ENCODE data around the gene ALS2CL. TPM values are rescaled to one million over a fixed set of nuclear protein-coding genes. Genes with fewer than 3 reads are reported as not detected.

ALS2CL gene
- total and polyA plus RNA-seq, 2 donors (not counting 3 experiments of a cell fraction or from before 2014, with no cell fraction given), result 7.8 to 10.1 TPM

DNA sequence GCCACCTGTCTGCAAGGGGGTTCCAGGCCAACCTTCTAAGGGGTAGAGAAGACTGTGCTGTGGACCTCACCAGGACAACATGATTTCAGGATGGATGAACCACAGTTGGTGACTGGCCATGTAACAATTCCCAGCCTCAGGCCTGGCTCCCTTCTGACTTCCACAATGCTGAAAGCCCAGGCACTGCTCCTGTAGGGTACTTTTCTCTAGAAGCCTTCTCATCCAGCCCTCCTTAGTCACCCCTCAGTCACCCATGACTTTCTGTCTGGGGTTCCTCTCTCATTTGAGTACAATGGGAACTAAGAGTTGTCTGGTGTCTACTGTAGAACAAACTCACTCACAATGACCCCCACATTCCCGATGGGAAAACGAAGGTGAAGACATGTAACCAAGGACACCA is 8.6 kb downstream of the ALS2CL start:
- TF ChIP-seq JUN (IDR thresholded peaks at IDR 0.05; ENCODE audit: borderline replicate concordance, insufficient read depth, insufficient read length, low read depth), result no peak
- TF ChIP-seq POLR2A (IDR thresholded peaks at IDR 0.05; ENCODE audit: low read depth, low read length), result no peak
- no peak for TF ChIP-seq MYC (IDR thresholded peaks at IDR 0.05; ENCODE audit: low read depth, low read length)
- no peak for TF ChIP-seq POLR2AphosphoS5 (IDR thresholded peaks at IDR 0.05; ENCODE audit: insufficient read depth, low read depth, low read length)
- TF ChIP-seq, protein P1, sequence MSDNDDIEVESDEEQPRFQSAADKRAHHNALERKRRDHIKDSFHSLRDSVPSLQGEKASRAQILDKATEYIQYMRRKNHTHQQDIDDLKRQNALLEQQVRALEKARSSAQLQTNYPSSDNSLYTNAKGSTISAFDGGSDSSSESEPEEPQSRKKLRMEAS (IDR thresholded peaks at IDR 0.05; ENCODE audit: insufficient read depth, insufficient read length), result no peak
- TF ChIP-seq, protein P2, sequence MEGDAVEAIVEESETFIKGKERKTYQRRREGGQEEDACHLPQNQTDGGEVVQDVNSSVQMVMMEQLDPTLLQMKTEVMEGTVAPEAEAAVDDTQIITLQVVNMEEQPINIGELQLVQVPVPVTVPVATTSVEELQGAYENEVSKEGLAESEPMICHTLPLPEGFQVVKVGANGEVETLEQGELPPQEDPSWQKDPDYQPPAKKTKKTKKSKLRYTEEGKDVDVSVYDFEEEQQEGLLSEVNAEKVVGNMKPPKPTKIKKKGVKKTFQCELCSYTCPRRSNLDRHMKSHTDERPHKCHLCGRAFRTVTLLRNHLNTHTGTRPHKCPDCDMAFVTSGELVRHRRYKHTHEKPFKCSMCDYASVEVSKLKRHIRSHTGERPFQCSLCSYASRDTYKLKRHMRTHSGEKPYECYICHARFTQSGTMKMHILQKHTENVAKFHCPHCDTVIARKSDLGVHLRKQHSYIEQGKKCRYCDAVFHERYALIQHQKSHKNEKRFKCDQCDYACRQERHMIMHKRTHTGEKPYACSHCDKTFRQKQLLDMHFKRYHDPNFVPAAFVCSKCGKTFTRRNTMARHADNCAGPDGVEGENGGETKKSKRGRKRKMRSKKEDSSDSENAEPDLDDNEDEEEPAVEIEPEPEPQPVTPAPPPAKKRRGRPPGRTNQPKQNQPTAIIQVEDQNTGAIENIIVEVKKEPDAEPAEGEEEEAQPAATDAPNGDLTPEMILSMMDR (IDR thresholded peaks at IDR 0.05; ENCODE audit: extremely low read depth in 1 of 2, insufficient read depth in 1 of 2, low read depth in 1 of 2, low read length in 2 of 2), result no peak
- no peak for TF ChIP-seq EZH2 (IDR thresholded peaks at IDR 0.05; ENCODE audit: borderline replicate concordance, low read depth, low read length, severe bottlenecking)
- no peak for TF ChIP-seq GATA2 (IDR thresholded peaks at IDR 0.05; ENCODE audit: insufficient read depth, insufficient read length, low read depth, low read length)
- TF ChIP-seq FOS (IDR thresholded peaks at IDR 0.05; ENCODE audit: borderline replicate concordance, insufficient read depth, low read length), result no peak
- no peaks in the 10 kb centered on the region for H3K9me1 ChIP-seq (replicated peaks; ENCODE audit: control insufficient read depth, extremely low read depth, insufficient read depth, low read length)
- no peak overlapping the region for H2AFZ ChIP-seq (ENCODE audit: low read depth, low read length)
- dilution Hi-C loops (cut with MboI; ENCODE audit: extremely low pct_ligation_motif_present, low sequenced_read_pairs) (no loop called here), intact Hi-C loops (cut with micrococcal nuclease) (no loop called here)
- H3K36me3 ChIP-seq (ENCODE audit: control insufficient read depth in 2 of 2, extremely low read depth in 1 of 2, insufficient read depth in 2 of 2, low read length in 2 of 2), result no peaks in the 10 kb centered on the region
- no peak overlapping the region for H3K4me3 ChIP-seq (replicated peaks in 1 of 3; ENCODE audit: insufficient read depth in 1 of 3, low read depth in 1 of 3, low read length in 3 of 3)
- CTCF ChIA-PET, result interaction anchor here (1.0 kb wide), 1 partner anchor 11 kb away, joined by 3 read pairs; no protein-coding TSS in a partner anchor
- POLR2A ChIA-PET, result no interaction called here
- no peak overlapping the region for H3K4me2 ChIP-seq (ENCODE audit: insufficient read depth, low read length)
- no peak for FAIRE-seq
- no peaks in the 10 kb centered on the region for H4K20me1 ChIP-seq (replicated peaks; ENCODE audit: control insufficient read depth, extremely low read depth, insufficient read depth, low read length)
- no peaks in the 10 kb centered on the region for H3K9me3 ChIP-seq (replicated peaks; ENCODE audit: control insufficient read depth, insufficient read depth, low read length)
- DNase-seq (ENCODE audit: low read depth, low spot score), result no peak
- no peaks in the 10 kb centered on the region for H3K27me3 ChIP-seq (ENCODE audit: control insufficient read depth in 2 of 2, insufficient read depth in 2 of 2, low read length in 2 of 2)
- H3K27ac ChIP-seq (ENCODE audit: insufficient read depth, low read depth, low read length), result no peak overlapping the region
- H3K79me2 ChIP-seq (ENCODE audit: control insufficient read depth, insufficient read depth, low read length), result no peaks in the 10 kb centered on the region
- H3K4me1 ChIP-seq (ENCODE audit: control insufficient read depth, extremely low read depth, insufficient read depth, low read length), result no peaks in the 10 kb centered on the region
- no peak overlapping the region for H3K9ac ChIP-seq (replicated peaks; ENCODE audit: extremely low read depth, insufficient read depth, low read length)
- no TSS peak for BruUV-seq (replicated peaks)

Data from endothelial cell of umbilical vein (primary cell).